HG03064 (cell line): ENCODE measurements around the gene NRF1.

Experiments used
- ATAC-seq: cut with Tn5 transposase; IDR thresholded peaks from one replicate; pipeline ENCODE4 v1.9.1; 2021; ENCODE audit warnings: low read depth; ENCODE audit not compliant: unreplicated experiment

The NRF1 gene

DNA sequence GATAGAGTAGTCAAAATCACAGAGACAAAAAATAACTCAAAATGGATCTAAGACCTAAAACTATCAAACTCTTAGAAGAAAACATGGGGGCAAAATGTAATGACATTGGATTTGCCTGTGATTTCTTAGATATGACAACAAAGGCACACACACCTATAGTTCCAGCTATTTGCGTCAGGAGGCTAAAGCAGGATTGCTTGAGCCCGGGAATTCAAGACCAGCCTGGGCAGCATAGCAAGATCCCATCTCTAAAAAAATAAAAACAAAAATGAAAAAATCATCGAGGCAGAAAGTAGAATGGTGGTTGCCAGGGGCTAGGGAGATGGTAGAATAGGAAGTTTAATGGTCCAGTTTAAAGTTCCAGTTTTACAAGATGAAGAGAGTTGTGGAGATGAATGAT lies 113.3 kb downstream of the NRF1 start:
- no peak for ATAC-seq

- ATAC-seq: no peak
Observed at GRCh38 chr7:129728875-129729467, 117.5 kb downstream of the NRF1 start.

GRCh38 chr7:129729511-129729910 lies 118.0 kb downstream of the NRF1 start:
- no peak for ATAC-seq

DNA sequence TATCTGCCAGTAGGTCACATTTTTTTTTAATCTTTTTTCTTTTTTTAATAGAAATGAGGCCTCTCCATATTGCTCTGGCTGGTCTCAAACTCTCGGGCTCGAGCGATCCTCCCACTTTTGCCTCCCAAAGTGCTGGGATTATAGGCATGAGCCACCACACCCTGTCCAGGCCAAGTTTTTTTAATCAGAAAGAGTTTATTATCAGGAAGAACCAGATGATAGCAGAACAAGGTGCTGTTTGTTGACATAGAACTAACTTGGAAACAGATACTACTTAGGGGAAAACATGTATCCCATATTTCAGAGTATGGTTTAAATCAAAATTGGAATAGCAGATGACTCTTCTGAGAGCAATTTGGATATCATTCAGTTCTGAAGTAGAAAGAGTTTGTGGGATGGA lies 118.6 kb downstream of the NRF1 start:
- no peak for ATAC-seq

- no peak for ATAC-seq
Observed at GRCh38 chr7:129734400-129734799, 122.9 kb downstream of the NRF1 start.

GRCh38 chr7:129739427-129739826 lies 127.9 kb downstream of the NRF1 start:
- no peak for ATAC-seq

GRCh38 chr7:129740574-129741410 lies 129.3 kb downstream of the NRF1 start:
- ATAC-seq: no peak

- no peak for ATAC-seq
Observed at GRCh38 chr7:129741743-129742213, 130.3 kb downstream of the NRF1 start.

- ATAC-seq: no peak
Observed at GRCh38 chr7:129742256-129742655, 130.7 kb downstream of the NRF1 start.

- ATAC-seq: no peak
Observed at GRCh38 chr7:129746857-129747529, 135.5 kb downstream of the NRF1 start.

- ATAC-seq: no peak
Observed at GRCh38 chr7:129748356-129749109, 137.0 kb downstream of the NRF1 start.

DNA sequence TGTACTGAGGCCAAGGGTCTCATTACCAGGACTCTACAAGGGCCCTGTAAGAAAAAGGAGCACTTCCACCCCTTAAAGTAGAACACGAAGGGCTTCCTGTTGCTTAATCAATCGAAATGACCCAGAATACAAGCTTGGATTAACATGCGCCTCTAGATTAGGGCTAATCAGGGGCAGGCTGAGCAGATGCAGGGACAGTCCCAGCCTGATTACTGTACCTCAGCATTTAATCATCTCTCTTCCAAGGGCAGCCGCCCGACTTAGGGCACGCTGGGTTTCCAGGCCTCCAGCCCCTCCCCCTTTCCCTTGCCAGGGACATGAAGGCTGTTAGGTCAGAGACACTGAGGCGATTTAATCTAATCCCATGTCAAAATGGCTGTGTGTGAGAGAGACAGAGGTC lies 138.6 kb downstream of the NRF1 start:
- no peak for ATAC-seq

DNA sequence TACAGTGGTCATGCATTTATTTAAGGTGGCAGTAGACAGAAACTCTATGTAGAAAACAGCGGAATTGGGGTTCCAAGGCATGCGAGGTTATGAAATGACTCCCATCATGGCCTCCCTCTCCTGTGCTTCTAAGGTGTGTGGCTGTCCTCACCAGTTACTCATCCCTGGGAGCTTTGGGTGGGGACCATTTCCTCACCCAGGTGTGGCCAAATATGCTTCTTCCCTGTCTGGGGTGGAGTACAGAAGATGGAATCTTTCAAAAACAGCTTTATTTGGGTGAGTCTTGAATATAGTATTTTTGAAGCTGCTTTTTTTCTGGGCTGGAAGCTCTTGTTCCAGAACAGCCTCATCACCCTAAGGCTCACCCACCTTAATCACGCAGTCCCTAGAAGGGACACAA lies 139.0 kb downstream of the NRF1 start:
- no peak for ATAC-seq

DNA sequence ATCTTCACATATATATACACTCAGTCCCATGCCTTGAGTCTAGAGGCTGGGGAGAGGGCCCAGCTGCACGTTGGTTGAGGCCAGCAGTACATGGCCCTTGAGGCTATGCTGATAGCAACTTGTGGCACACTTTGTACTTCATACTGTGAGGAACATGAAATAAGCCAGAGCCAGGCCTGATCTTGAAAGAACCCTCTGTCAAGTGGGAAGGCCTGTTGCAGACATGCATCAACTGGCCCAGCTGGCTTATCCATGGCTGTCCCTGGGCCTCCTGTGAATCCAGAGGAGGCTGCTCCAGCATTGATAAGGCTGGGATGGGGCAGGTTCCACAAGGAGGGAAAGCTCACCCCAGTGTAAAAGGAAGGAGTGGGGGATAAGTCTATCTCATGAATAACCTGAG lies 140.4 kb downstream of the NRF1 start:
- no peak for ATAC-seq

DNA sequence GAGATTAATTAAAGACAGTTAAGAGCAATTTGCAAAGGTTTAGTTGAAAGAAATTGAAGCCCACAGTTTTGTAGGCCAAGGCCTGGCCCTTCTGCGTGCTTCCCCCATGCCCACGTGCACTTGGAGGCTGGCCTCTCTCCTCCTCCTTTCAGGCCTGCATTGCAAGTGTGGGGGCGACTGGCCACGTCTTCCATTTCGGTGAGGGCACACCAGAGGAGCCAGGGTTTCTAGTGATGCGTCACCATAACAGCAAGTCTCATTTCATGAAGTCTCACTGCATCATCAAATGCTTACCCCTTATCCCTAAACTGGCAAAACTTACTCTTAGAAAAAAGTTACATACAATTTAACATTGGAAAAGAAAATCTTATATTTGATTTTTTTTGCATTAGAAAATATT lies 141.2 kb downstream of the NRF1 start:
- ATAC-seq: no peak

GRCh38 chr7:129754406-129754805 lies 142.9 kb downstream of the NRF1 start:
- ATAC-seq: no peak

- ATAC-seq: no peak
Observed at GRCh38 chr7:129757991-129758390, 146.5 kb downstream of the NRF1 start.

- no peak for ATAC-seq
Observed at GRCh38 chr7:129762387-129762969, 151.0 kb downstream of the NRF1 start.

DNA sequence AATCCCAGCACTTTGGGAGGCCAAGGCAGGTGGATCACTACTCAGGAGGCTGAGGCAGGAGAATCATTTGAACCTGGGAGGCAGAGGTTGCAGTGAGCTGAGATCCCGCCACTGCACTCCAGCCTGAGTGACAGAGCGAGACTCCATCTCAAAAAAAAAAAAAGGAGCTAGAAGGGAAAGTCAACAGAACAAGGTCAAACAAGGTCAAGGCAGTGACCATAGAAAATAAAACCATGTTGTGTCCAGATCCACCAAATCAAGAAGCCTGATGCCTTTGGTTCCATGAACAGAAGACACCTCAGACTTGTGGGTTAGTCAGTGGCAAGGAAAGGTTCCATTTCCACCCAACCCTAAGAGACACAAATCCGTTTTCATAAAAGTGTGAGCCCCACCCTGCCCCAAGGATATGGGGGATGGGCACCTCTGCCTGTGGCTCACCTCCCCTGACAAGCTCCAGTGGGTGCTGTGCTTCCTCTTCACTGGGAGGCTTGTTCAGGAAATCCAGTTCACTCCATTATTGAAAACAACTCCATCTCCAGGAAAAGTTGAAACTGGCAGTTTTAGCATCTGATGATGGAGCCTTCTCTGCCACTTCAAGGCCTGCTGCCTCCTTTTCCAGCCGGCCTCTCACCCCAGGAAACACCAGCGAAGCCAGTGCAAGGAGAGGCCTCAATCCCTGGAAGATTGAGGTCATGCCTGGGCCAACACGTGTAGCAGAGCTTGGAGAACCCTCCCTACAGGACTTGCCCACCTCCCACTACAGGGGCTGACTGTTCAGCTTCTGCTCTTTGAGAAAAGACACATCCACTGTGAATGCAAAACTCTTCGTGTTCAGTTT lies 152.9 kb downstream of the NRF1 start:
- ATAC-seq: no peak

DNA sequence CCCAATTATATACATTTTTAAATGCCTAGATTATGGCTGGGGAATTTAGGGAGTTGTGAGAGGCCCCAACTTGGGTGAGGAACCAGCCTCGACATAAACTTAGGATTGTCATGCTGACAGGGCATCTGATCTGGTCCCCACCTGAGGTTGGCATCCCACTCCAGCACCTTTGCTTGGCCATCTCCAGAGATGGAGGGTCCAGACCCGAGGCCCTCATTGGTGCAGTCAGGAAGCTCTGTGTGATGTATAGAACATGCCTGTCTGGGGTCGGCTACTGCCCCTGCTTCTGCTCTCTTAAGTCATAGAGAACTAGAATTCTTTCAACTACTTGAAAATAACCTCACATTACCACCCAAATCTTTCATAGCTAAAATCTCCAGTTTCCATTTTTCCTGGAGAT lies 153.8 kb downstream of the NRF1 start:
- no peak for ATAC-seq
